HAP-1 (cell line): ENCODE measurements around the gene KIF3B.
"Not testable (repeated sequence)": the region's sequence is repeated elsewhere in the genome, so short reads cannot be mapped to it uniquely, and the experiment has no call there.

Experiments used
- DNase-seq, 2 experiments: peaks; one replicate each; pipeline ENCODE4 v3.0.0-alpha.2; 2016 to 2020; ENCODE audit warnings: low spot score in 2 of 2
- H3K27me3 ChIP-seq: fragments of 250-450 bp; sonication (Bioruptor Pico); 2 replicates; pipeline ENCODE4 v1.5.1; 2020; ENCODE audit warnings: low read depth, mild to moderate bottlenecking, moderate library complexity
- H3K36me3 ChIP-seq: fragments of 250-450 bp; sonication (Bioruptor Pico); replicated peaks from 2 replicates; pipeline ENCODE4 v1.5.1; 2020; ENCODE audit warnings: mild to moderate bottlenecking
- H3K4me1 ChIP-seq: fragments of 250-450 bp; sonication (Bioruptor Pico); 2 replicates; pipeline ENCODE4 v1.5.1; 2020; ENCODE audit warnings: mild to moderate bottlenecking
- H3K4me3 ChIP-seq: fragments of 250-450 bp; sonication (Bioruptor Pico); 2 replicates; pipeline ENCODE4 v1.5.1; 2020; ENCODE audit warnings: mild to moderate bottlenecking, moderate library complexity
- H3K9me3 ChIP-seq: fragments of 250-450 bp; sonication (Bioruptor Pico); 2 replicates; pipeline ENCODE4 v1.5.1; 2020; ENCODE audit warnings: mild to moderate bottlenecking, moderate library complexity
- in situ Hi-C: fragments of 300-500 bp; cut with MboI; formaldehyde crosslinking; loops from 3 replicates; pipeline ENCODE4 v1.14.3; 2020; ENCODE audit warnings: low sequenced_read_pairs, inconsistent platforms, mixed read lengths

Gene KIF3B

GRCh38 chr20:32316667-32317066, 39.2 kb downstream of the KIF3B start:
- no peak for DNase-seq
- H3K4me1 ChIP-seq = 0 out of 2 replicates have a peak, but pooled peaks cover 2% of the 10 kb centered on the region
- H3K27me3 ChIP-seq = no peaks in the 10 kb centered on the region
- in situ Hi-C loops = no loop called here
- H3K4me3 ChIP-seq = no peak overlapping the region
- no peaks in the 10 kb centered on the region for H3K9me3 ChIP-seq
- H3K36me3 ChIP-seq = peaks cover 18% of the 10 kb centered on the region

GRCh38 chr20:32319100-32319499, 41.6 kb downstream of the KIF3B start:
- Histone ChIP-seq H3K4me1 (0 out of 2 replicates have a peak, but pooled peaks cover 2% of the 10 kb centered on the region), H3K36me3 (peaks cover 18% of the 10 kb centered on the region), H3K9me3 (no peaks in the 10 kb centered on the region), H3K4me3 (no peak overlapping the region), H3K27me3 (no peaks in the 10 kb centered on the region)
- in situ Hi-C loops = no loop called here
- no peak for DNase-seq

- H3K9me3 ChIP-seq = no peaks in the 10 kb centered on the region
- no peaks in the 10 kb centered on the region for H3K27me3 ChIP-seq
- no peak for DNase-seq
- H3K4me1 ChIP-seq = 0 out of 2 replicates have a peak, but pooled peaks cover 2% of the 10 kb centered on the region
- H3K36me3 ChIP-seq = peaks cover 18% of the 10 kb centered on the region
- in situ Hi-C loops = no loop called here
- H3K4me3 ChIP-seq = no peak overlapping the region
Observed at GRCh38 chr20:32320305-32320704, 42.9 kb downstream of the KIF3B start.

- Histone ChIP-seq H3K9me3 (no peaks in the 10 kb centered on the region), H3K4me3 (no peak overlapping the region), H3K36me3 (peaks cover 14% of the 10 kb centered on the region), H3K27me3 (no peaks in the 10 kb centered on the region), H3K4me1 (0 out of 2 replicates have a peak, but pooled peaks cover 2% of the 10 kb centered on the region)
- in situ Hi-C loops = no loop called here
- DNase-seq = no peak
Observed at GRCh38 chr20:32321390-32321789, 43.9 kb downstream of the KIF3B start.

GRCh38 chr20:32322260-32322659, 44.8 kb downstream of the KIF3B start:
- H3K4me1 ChIP-seq, DNase-seq, in situ Hi-C loops: not testable (repeated sequence)

GRCh38 chr20:32323761-32324160, 46.3 kb downstream of the KIF3B start:
- H3K9me3 ChIP-seq, H3K36me3 ChIP-seq, DNase-seq, in situ Hi-C loops, H3K27me3 ChIP-seq, H3K4me1 ChIP-seq, H3K4me3 ChIP-seq: not testable (repeated sequence)

More at GRCh38 chr20:32322260-32322659, 44.8 kb downstream of the KIF3B start:
- H3K9me3 ChIP-seq, H3K4me3 ChIP-seq, H3K27me3 ChIP-seq, H3K36me3 ChIP-seq: not testable (repeated sequence)

- in situ Hi-C loops = no loop called here
- 0 out of 2 replicates have a peak, but pooled peaks cover 2% of the 10 kb centered on the region for H3K4me1 ChIP-seq
- no peak overlapping the region for H3K4me3 ChIP-seq
- no peaks in the 10 kb centered on the region for H3K9me3 ChIP-seq
- peak in 1 of 2 experiments; percentile 18 for DNase-seq
- H3K36me3 ChIP-seq = peaks cover 5% of the 10 kb centered on the region
- H3K27me3 ChIP-seq = no peaks in the 10 kb centered on the region
Observed at GRCh38 chr20:32325706-32326503, 48.5 kb downstream of the KIF3B start.

GRCh38 chr20:32326504-32326845, 49.0 kb downstream of the KIF3B start:
- no peak overlapping the region for H3K4me3 ChIP-seq
- no peaks in the 10 kb centered on the region for H3K9me3 ChIP-seq
- H3K36me3 ChIP-seq = peaks cover 11% of the 10 kb centered on the region
- in situ Hi-C loops = no loop called here
- no peaks in the 10 kb centered on the region for H3K27me3 ChIP-seq
- no peak for DNase-seq
- H3K4me1 ChIP-seq = 0 out of 2 replicates have a peak, but pooled peaks cover 1% of the 10 kb centered on the region

GRCh38 chr20:32327087-32327681, 49.7 kb downstream of the KIF3B start:
- DNase-seq = no peak
- no peaks in the 10 kb centered on the region for H3K27me3 ChIP-seq
- no peaks in the 10 kb centered on the region for H3K9me3 ChIP-seq
- H3K36me3 ChIP-seq = peaks cover 15% of the 10 kb centered on the region
- no peak overlapping the region for H3K4me3 ChIP-seq
- in situ Hi-C loops = no loop called here
- H3K4me1 ChIP-seq = no peaks in the 10 kb centered on the region

- H3K36me3 ChIP-seq = peaks cover 17% of the 10 kb centered on the region
- no peak for DNase-seq
- H3K4me3 ChIP-seq = no peak overlapping the region
- H3K9me3 ChIP-seq = no peaks in the 10 kb centered on the region
- H3K27me3 ChIP-seq = no peaks in the 10 kb centered on the region
- in situ Hi-C loops = no loop called here
- H3K4me1 ChIP-seq = no peaks in the 10 kb centered on the region
Observed at GRCh38 chr20:32329817-32330554, 52.5 kb downstream of the KIF3B start.

GRCh38 chr20:32330555-32330897, 53.1 kb downstream of the KIF3B start:
- Histone ChIP-seq H3K27me3 (no peaks in the 10 kb centered on the region), H3K4me1 (no peaks in the 10 kb centered on the region), H3K36me3 (peaks cover 17% of the 10 kb centered on the region), H3K4me3 (no peak overlapping the region), H3K9me3 (no peaks in the 10 kb centered on the region)
- DNase-seq = no peak
- in situ Hi-C loops = no loop called here

- H3K27me3 ChIP-seq = no peaks in the 10 kb centered on the region
- H3K4me3 ChIP-seq = no peak overlapping the region
- in situ Hi-C loops = no loop called here
- no peaks in the 10 kb centered on the region for H3K9me3 ChIP-seq
- no peaks in the 10 kb centered on the region for H3K4me1 ChIP-seq
- DNase-seq = no peak
- H3K36me3 ChIP-seq = peaks cover 17% of the 10 kb centered on the region
Observed at GRCh38 chr20:32332614-32333013, 55.2 kb downstream of the KIF3B start.

GRCh38 chr20:32333181-32333987, 55.9 kb downstream of the KIF3B start:
- no peak for DNase-seq
- no peaks in the 10 kb centered on the region for H3K9me3 ChIP-seq
- no peak overlapping the region for H3K4me3 ChIP-seq
- in situ Hi-C loops = no loop called here
- no peaks in the 10 kb centered on the region for H3K4me1 ChIP-seq
- H3K36me3 ChIP-seq = peaks cover 17% of the 10 kb centered on the region; the same call in 1 of the 2 replicates
- no peaks in the 10 kb centered on the region for H3K27me3 ChIP-seq
